ENCODE measurements around the gene ABLIM2.

DNA sequence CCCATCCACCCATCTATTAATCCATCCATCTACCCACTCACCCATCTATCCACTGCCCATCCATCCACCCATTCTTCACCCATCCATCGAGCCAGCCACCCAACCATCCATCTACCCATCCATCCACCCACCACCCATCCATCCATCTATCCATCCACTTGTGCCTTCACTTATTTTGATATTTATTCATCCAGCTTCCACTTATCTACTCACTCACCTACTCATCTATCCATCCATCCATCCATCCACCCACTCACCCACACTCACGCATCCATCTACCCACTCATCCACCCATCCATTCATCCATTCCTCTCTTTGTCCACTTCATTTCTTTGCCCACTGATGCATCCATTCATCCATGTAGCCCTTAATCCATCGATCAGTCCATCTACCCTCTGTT, 146.1 kb downstream of the ABLIM2 start:
- TF ChIP-seq CTCF (IDR thresholded peaks at IDR 0.05; ENCODE audit: insufficient read depth, low read length) (no peak), POLR2AphosphoS5 (IDR thresholded peaks at IDR 0.05; ENCODE audit: low read depth) (no peak), SPI1 (IDR thresholded peaks at IDR 0.05; ENCODE audit: borderline replicate concordance, low read depth) (no peak)
- TF ChIP-seq, protein P1, sequence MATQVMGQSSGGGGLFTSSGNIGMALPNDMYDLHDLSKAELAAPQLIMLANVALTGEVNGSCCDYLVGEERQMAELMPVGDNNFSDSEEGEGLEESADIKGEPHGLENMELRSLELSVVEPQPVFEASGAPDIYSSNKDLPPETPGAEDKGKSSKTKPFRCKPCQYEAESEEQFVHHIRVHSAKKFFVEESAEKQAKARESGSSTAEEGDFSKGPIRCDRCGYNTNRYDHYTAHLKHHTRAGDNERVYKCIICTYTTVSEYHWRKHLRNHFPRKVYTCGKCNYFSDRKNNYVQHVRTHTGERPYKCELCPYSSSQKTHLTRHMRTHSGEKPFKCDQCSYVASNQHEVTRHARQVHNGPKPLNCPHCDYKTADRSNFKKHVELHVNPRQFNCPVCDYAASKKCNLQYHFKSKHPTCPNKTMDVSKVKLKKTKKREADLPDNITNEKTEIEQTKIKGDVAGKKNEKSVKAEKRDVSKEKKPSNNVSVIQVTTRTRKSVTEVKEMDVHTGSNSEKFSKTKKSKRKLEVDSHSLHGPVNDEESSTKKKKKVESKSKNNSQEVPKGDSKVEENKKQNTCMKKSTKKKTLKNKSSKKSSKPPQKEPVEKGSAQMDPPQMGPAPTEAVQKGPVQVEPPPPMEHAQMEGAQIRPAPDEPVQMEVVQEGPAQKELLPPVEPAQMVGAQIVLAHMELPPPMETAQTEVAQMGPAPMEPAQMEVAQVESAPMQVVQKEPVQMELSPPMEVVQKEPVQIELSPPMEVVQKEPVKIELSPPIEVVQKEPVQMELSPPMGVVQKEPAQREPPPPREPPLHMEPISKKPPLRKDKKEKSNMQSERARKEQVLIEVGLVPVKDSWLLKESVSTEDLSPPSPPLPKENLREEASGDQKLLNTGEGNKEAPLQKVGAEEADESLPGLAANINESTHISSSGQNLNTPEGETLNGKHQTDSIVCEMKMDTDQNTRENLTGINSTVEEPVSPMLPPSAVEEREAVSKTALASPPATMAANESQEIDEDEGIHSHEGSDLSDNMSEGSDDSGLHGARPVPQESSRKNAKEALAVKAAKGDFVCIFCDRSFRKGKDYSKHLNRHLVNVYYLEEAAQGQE (IDR thresholded peaks at IDR 0.05; ENCODE audit: insufficient replicate concordance, low read depth) = no peak
